Mesenchymal stem cell (in vitro differentiated cells and primary cell): Measurements from ENCODE around the gene SIDT2.

Experiments
- DNase-seq: peaks from one replicate; pipeline ENCODE4 v3.0.0-alpha.2; 2013
- H2AFZ ChIP-seq: one replicate; pipeline ENCODE4 v1.6.1; 2013; ENCODE audit warnings: low read depth, mild to moderate bottlenecking, control low read depth, inconsistent platforms, low read length, moderate library complexity
- H2AK5ac ChIP-seq: 2 replicates; pipeline ENCODE4 v1.6.1; 2013; ENCODE audit warnings: low read length, moderate library complexity, mild to moderate bottlenecking, inconsistent platforms; ENCODE audit not compliant: severe bottlenecking
- H2BK120ac ChIP-seq: one replicate; pipeline ENCODE4 v1.6.1; 2013; ENCODE audit warnings: low read depth, mild to moderate bottlenecking, inconsistent platforms, low read length, moderate library complexity
- H2BK12ac ChIP-seq, 2 experiments: one replicate each; pipeline ENCODE4 v1.6.1; 2013; ENCODE audit warnings: inconsistent platforms in 2 of 2, low read length in 2 of 2, mild to moderate bottlenecking in 2 of 2, moderate library complexity in 2 of 2, control low read depth in 1 of 2
- H2BK15ac ChIP-seq: one replicate; pipeline ENCODE4 v1.6.1; 2013; ENCODE audit warnings: mild to moderate bottlenecking, low read depth, inconsistent platforms; ENCODE audit not compliant: poor library complexity, severe bottlenecking
- H2BK5ac ChIP-seq: 2 replicates; pipeline ENCODE4 v1.6.1; 2013; ENCODE audit warnings: low read depth, mild to moderate bottlenecking, low read length, control low read depth, inconsistent platforms; ENCODE audit not compliant: poor library complexity, severe bottlenecking
- H3K14ac ChIP-seq, 2 experiments: one replicate each; pipeline ENCODE4 v1.6.1; 2013; ENCODE audit warnings: inconsistent platforms in 2 of 2, low read length in 2 of 2, control low read depth in 1 of 2, mild to moderate bottlenecking in 1 of 2, moderate library complexity in 1 of 2
- H3K18ac ChIP-seq, 2 experiments: one replicate each; pipeline ENCODE4 v1.6.1; 2013; ENCODE audit warnings: inconsistent platforms in 2 of 2, low read length in 2 of 2, control low read depth in 1 of 2, low read depth in 1 of 2, mild to moderate bottlenecking in 1 of 2
- H3K23ac ChIP-seq, 2 experiments: one replicate each; pipeline ENCODE4 v1.6.1; 2013; ENCODE audit warnings: inconsistent platforms in 2 of 2, low read length in 2 of 2, mild to moderate bottlenecking in 2 of 2, moderate library complexity in 2 of 2, control low read depth in 1 of 2
- H3K27ac ChIP-seq: 2 replicates; pipeline ENCODE4 v1.5.1; 2013; ENCODE audit warnings: mild to moderate bottlenecking, moderate library complexity, low read length, control low read depth, inconsistent platforms; ENCODE audit not compliant: poor library complexity, severe bottlenecking
- H3K27me3 ChIP-seq, 2 experiments: 2 replicates each; pipeline versions ENCODE4 v1.6.1 to v1.7.0; 2013; ENCODE audit warnings: low read length in 2 of 2, mild to moderate bottlenecking in 2 of 2, moderate library complexity in 2 of 2, control low read depth in 1 of 2, inconsistent platforms in 1 of 2; ENCODE audit not compliant: control insufficient read depth in 1 of 2, insufficient read depth in 1 of 2
- H3K36me3 ChIP-seq, 2 experiments: 2 replicates each; pipeline versions ENCODE4 v1.6.1 to v1.7.0; 2013; ENCODE audit warnings: low read length in 2 of 2, control low read depth in 1 of 2, inconsistent platforms in 1 of 2, low read depth in 1 of 2, mild to moderate bottlenecking in 1 of 2; ENCODE audit not compliant: insufficient read depth in 2 of 2, control insufficient read depth in 1 of 2
- H3K4ac ChIP-seq, 2 experiments: one replicate each; pipeline ENCODE4 v1.6.1; 2013; ENCODE audit warnings: inconsistent platforms in 2 of 2, low read length in 2 of 2, mild to moderate bottlenecking in 2 of 2, moderate library complexity in 2 of 2, control low read depth in 1 of 2, low read depth in 1 of 2
- H3K4me1 ChIP-seq: 2 replicates; pipeline ENCODE4 v1.6.1; 2013; ENCODE audit warnings: low read depth, low read length, control low read depth; ENCODE audit not compliant: control insufficient read depth, insufficient read depth
- H3K4me2 ChIP-seq: 2 replicates; pipeline ENCODE4 v1.6.1; 2013; ENCODE audit warnings: low read length, mild to moderate bottlenecking, inconsistent platforms; ENCODE audit not compliant: poor library complexity, severe bottlenecking
- H3K4me3 ChIP-seq, 2 experiments: 2 replicates each; pipeline versions ENCODE4 v1.5.1 to v1.7.0; 2013; ENCODE audit warnings: low read length in 2 of 2, mild to moderate bottlenecking in 2 of 2, control low read depth in 1 of 2, low read depth in 1 of 2; ENCODE audit not compliant: insufficient read depth in 1 of 2
- H3K79me1 ChIP-seq: replicated peaks from 2 replicates; pipeline ENCODE4 v1.6.1; 2013; ENCODE audit warnings: mild to moderate bottlenecking, control low read depth, low read length, inconsistent platforms; ENCODE audit not compliant: poor library complexity, severe bottlenecking
- H3K9ac ChIP-seq: 2 replicates; pipeline ENCODE4 v1.7.0; 2013; ENCODE audit warnings: mild to moderate bottlenecking, low read length, moderate library complexity
- H3K9me3 ChIP-seq: 2 replicates; pipeline ENCODE4 v1.7.0; 2013; ENCODE audit warnings: mild to moderate bottlenecking, low read length; ENCODE audit not compliant: control insufficient read depth
- H4K8ac ChIP-seq: one replicate; pipeline ENCODE4 v1.6.1; 2013; ENCODE audit warnings: inconsistent platforms, mild to moderate bottlenecking, low read length, moderate library complexity
- H4K91ac ChIP-seq: one replicate; pipeline ENCODE4 v1.6.1; 2013; ENCODE audit warnings: mild to moderate bottlenecking, low read length, inconsistent platforms
- WGBS: methylation state at CpG from one replicate; pipeline ENCODE4 v1.1.7; 2013; ENCODE audit warnings: mixed read lengths; 5-methylcytosine and 5-hydroxymethylcytosine counted together

Gene SIDT2

GRCh38 chr11:117197516-117198456 lies 19.2 kb downstream of the SIDT2 start:
- Histone ChIP-seq H3K4me3 (no peak overlapping the region), H4K91ac (peak overlapping the region; percentile 85), H3K27me3 (no peaks in the 10 kb centered on the region), H2BK5ac (peak overlapping the region; percentile 63), H3K9me3 (no peaks in the 10 kb centered on the region), H2AK5ac (peak overlapping the region; percentile 87), H4K8ac (peak overlapping the region; percentile 81), H2BK15ac (no peak overlapping the region), H3K4ac (peak overlapping the region in 1 of 2 experiments; percentile 56), H3K23ac (no peak overlapping the region), H3K4me1 (peaks cover 39% of the 10 kb centered on the region), H3K4me2 (no peak overlapping the region), H3K18ac (peak overlapping the region in 1 of 2 experiments; percentile 28), H3K27ac (peak overlapping the region; percentile 98), H3K79me1 (peaks cover under 1% of the 10 kb centered on the region), H2BK12ac (peak overlapping the region in 1 of 2 experiments; percentile 23), H3K9ac (peak overlapping the region; percentile 86), H3K14ac (no peak overlapping the region), H2BK120ac (no peak overlapping the region), H3K36me3 (peaks cover 23 to 45% of the 10 kb centered on the region in 2 experiments), H2AFZ (no peak overlapping the region)
- no peak for DNase-seq
- WGBS: 76% methylated on average over 16 of the region's 17 CpGs

GRCh38 chr11:117198613-117199012 lies 20.1 kb downstream of the SIDT2 start:
- H2BK15ac ChIP-seq: no peak overlapping the region
- H3K14ac ChIP-seq: peak overlapping the region in 1 of 2 experiments; percentile 2
- peak overlapping the region; percentile 86 for H3K9ac ChIP-seq
- peak overlapping the region; percentile 87 for H2AK5ac ChIP-seq
- 42% methylated on average over 2 of the region's 4 CpGs for WGBS
- peak overlapping the region in 1 of 2 experiments; percentile 23 for H2BK12ac ChIP-seq
- peak overlapping the region; percentile 46 for H3K4me2 ChIP-seq
- no peaks in the 10 kb centered on the region for H3K9me3 ChIP-seq
- H3K27me3 ChIP-seq: no peaks in the 10 kb centered on the region
- H3K4me1 ChIP-seq: peaks cover 46% of the 10 kb centered on the region
- peak overlapping the region in 1 of 2 experiments; percentile 69 for H3K4me3 ChIP-seq
- H3K79me1 ChIP-seq: peaks cover 4% of the 10 kb centered on the region
- no peak overlapping the region for H2AFZ ChIP-seq
- peak overlapping the region; percentile 81 for H4K8ac ChIP-seq
- H3K27ac ChIP-seq: peak overlapping the region; percentile 98
- H3K18ac ChIP-seq: peak overlapping the region; percentile 7 to 12
- H2BK5ac ChIP-seq: peak overlapping the region; percentile 63
- peaks cover 22 to 45% of the 10 kb centered on the region in 2 experiments for H3K36me3 ChIP-seq
- H4K91ac ChIP-seq: peak overlapping the region; percentile 85
- no peak overlapping the region for H3K23ac ChIP-seq
- H2BK120ac ChIP-seq: peak overlapping the region; percentile 64
- H3K4ac ChIP-seq: peak overlapping the region; percentile 54 to 56
- no peak for DNase-seq

DNA sequence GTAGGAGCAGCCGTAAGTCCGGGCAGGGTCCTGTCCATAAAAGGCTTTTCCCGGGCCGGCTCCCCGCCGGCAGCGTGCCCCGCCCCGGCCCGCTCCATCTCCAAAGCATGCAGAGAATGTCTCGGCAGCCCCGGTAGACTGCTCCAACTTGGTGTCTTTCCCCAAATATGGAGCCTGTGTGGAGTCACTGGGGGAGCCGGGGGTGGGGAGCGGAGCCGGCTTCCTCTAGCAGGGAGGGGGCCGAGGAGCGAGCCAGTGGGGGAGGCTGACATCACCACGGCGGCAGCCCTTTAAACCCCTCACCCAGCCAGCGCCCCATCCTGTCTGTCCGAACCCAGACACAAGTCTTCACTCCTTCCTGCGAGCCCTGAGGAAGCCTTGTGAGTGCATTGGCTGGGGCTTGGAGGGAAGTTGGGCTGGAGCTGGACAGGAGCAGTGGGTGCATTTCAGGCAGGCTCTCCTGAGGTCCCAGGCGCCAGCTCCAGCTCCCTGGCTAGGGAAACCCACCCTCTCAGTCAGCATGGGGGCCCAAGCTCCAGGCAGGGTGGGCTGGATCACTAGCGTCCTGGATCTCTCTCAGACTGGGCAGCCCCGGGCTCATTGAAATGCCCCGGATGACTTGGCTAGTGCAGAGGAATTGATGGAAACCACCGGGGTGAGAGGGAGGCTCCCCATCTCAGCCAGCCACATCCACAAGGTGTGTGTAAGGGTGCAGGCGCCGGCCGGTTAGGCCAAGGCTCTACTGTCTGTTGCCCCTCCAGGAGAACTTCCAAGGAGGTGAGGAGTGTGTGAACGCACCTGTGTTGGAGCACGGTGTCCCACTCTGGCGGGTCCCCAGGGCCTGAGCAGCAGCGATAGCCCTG lies 20.7 kb downstream of the SIDT2 start, which contains the start of gene TAGLN:
Gene TAGLN, plus strand, starts transcription at position 318 of the 863 bp plus-strand sequence. CDS start 3,644 bp downstream, outside the sequence.
- Histone ChIP-seq H3K14ac (peak within 1 kb of the TSS in 1 of 2 experiments; percentile 85), H3K27ac (peak within 1 kb of the TSS; percentile 98), H4K8ac (peak within 1 kb of the TSS; percentile 89), H3K36me3 (peaks cover 25 to 48% of the 10 kb centered on the region in 2 experiments), H3K9ac (peak within 1 kb of the TSS; percentile 86), H2AK5ac (peak within 1 kb of the TSS; percentile 87), H2BK15ac (no peak within 1 kb of the TSS), H3K18ac (peak within 1 kb of the TSS; percentile 54 to 75), H3K4me2 (peak within 1 kb of the TSS; percentile 85), H3K23ac (peak within 1 kb of the TSS in 1 of 2 experiments; percentile 74), H2AFZ (peak within 1 kb of the TSS; percentile 55), H3K4me1 (peaks cover 49% of the 10 kb centered on the region), H3K27me3 (no peaks in the 10 kb centered on the region), H2BK12ac (peak within 1 kb of the TSS in 1 of 2 experiments; percentile 84), H2BK5ac (peak within 1 kb of the TSS; percentile 71), H3K79me1 (peaks cover 4% of the 10 kb centered on the region), H3K4ac (peak within 1 kb of the TSS; percentile 54 to 56), H4K91ac (peak within 1 kb of the TSS; percentile 85), H3K9me3 (no peaks in the 10 kb centered on the region), H2BK120ac (peak within 1 kb of the TSS; percentile 64), H3K4me3 (peak within 1 kb of the TSS; percentile 63 to 69)
- WGBS: 12% methylated on average over 25 of the region's 34 CpGs
- DNase-seq: peak; percentile 85
